GM19438 (cell line): ENCODE results near the gene PTBP2.
"Not testable (repeated sequence)": the region's sequence is repeated elsewhere in the genome, so short reads cannot be mapped to it uniquely, and the experiment has no call there.

Experiments
- ATAC-seq: cut with Tn5 transposase; IDR thresholded peaks from one replicate; pipeline ENCODE4 v1.9.1; 2021; ENCODE audit warnings: low read depth; ENCODE audit not compliant: unreplicated experiment

PTBP2 gene

DNA sequence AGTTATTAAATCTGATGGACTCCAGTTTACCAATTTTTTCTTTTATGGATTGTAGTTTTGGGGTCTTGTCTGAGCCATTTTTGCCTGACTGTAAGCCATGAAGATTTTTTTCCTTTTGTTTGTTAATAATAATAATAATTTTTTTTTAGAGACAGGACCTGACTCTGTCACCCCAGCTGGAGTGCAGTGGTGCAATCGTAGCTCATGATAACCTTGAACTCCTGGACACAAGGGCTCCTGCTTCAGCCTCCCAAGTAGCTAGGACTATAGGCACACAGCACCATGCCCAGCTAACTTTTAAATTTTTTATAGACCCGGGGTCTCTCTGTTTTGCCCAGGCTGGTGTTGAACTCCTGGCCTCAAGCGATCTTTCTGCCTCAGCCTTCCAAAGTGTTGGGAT lies 6.3 kb downstream of the PTBP2 start:
- no peak for ATAC-seq

DNA sequence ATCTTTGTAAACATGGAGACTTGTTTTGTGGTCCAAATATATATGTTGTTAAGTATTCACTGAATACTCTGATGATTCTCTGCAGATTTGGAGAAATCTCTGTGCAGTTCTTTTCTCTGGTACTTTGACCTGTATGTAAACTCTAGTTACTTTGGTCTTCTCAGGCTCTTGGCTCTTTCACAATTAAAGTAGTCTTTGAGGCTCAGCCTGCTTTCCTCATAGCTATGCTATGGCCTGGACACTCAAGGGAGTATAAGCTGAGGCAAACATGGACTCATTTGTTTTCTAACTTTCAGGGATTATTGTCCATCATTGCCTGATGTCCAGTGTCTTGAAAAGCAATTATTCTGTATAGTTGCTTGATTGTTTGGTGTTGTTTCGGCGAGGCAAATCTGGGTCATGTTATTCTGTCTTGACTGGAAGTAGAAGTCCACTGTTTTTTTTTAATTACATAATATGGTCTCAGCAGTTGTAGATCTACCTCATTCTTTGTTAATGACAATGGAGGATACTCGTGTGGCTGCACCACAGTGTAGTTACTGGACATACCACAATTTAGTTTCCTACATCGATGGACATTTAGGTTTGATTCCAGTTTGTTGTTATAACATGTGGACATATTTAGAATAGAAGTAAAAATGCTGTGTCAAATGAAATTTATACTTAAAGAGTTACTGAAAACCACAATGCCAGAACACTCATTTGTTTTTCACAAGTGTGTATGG lies 9.2 kb downstream of the PTBP2 start:
- no peak for ATAC-seq

DNA sequence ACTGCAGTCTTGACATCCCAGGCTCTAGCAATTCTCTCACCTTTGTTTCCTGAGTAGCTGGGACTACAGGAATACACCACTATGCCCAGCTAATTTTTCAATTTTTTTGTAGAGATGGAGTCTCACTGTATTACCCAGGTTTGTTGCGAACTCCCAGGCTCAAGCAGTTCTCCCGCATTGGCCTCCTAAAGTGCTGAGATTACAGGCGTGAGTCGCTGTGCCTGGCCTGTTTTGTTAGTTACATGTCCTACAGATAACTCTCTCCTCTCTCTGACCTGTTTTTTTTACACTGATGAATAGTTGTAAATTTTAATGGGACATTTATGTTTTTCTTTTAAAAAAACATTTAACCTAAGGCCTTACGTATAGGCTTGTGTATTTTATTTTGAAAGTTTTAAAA lies 19.8 kb downstream of the PTBP2 start:
- no peak for ATAC-seq

DNA sequence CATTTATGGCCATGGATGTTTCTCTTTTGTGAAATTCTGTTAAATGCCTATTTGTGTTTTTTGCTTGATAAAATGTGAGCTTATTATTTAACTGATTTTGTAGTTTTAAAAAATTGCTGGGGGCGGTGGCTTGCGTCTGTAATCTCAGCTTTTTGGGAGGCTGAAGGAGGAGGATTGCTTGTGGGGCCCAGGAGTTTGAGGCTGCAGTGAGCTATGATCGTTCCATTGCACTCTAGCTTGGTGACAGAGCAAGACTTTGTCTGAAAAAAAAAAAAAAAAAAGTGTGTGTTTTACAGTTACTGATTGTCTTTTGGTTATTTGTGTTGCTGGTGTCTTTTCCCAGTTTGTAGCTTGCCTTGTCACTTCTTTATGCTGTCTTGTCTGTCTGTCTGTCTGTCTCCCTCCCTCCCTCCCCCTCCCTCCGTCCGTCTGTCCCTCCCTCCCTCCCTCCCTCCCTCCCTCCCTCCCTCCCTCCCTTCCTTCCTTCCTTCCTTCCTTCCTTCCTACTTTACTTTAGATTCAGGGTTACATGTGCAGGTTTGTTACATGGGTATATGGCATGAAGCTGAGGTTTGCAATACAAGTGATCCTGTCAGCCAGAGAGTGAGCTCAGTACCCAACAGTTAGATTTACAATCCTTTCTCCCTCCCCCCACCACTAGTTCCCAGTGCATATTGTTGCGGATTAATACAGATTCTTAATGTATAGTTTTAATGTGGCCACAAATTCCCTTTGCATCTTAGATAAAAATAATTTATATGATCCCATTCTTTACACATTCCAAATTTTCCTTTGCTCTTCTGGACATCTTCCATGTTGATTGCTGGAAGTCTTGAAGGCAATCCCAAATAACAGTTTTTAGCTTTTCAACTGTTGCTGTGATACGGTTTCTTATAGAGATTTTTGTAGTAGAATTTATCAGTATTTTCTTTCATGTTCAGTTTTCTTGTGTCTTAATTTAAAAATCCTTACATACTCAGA lies 25.1 kb downstream of the PTBP2 start:
- no peak for ATAC-seq

DNA sequence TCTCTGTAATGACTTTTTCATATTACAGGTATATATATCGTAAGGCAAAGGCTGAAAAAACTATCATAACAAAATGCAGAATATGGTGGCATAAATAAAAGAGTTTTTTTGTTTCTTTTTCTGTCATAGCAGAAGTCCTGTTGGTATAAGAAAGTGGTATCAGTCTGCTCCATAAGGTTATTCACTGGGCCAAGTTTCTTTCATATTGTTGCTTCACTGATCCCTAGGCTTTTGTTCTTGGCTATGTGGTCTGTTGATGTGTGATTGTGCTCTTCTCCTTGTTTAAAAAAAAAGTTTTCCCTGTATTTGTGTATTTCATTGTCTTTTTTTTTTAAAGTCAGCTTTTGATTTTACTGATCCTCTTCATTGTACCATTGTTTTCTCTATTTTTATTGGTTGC lies 26.0 kb downstream of the PTBP2 start:
- ATAC-seq, result no peak

DNA sequence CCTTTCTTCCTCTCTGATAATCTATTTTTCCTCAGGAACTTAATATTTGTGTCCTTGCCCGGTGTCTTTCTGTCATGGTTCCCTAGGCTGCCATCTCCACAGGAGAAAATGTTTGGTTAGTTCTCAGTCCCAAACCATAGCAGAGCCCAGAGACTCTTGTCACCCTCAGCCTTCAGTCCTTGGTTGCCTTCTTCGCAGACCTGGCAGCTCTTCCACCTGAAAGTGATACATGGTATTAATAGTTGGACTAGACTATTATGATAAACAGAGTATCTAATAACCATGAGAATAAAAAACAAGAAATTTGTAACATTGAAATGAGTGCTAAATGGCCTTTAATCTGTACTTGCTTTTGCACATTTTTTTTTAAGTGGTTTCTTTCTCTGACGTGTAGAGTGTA lies 26.5 kb downstream of the PTBP2 start:
- no peak for ATAC-seq

DNA sequence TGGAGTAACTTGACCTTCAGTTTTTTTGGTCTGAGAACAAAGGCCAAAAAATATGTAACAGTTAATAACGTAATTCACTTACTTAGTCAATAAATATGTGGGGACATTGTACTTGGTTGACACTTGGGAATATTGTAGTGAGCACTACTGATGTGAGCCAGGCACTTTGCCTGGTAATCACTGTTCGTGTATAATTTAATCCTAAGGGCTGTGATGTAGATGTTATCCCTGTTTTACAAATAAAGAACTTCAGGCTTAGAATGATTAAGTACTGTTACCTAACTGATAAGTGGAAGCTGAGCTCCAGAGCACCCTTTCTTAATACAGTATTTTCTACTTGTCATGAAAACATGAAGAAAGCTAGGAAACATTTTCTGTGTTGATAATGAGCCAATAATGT lies 28.0 kb downstream of the PTBP2 start:
- no peak for ATAC-seq

DNA sequence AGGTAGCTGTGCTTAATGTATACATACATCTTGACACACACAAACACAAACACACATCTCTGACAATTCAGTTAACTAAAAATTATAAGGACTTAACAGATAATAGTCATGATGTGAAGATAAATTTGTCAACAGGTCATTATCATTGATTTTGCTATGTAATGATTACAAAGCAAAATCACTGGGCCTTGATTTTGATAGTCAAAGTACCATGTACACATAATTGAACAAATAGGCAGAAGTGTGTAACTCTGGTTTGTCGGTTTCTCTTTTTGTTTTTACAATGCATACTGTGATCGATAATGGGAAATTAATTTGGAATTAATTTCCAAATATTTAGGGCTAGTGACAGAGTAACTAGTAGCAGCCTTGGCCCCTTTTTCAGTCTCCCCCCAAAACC lies 30.8 kb downstream of the PTBP2 start:
- no peak for ATAC-seq

DNA sequence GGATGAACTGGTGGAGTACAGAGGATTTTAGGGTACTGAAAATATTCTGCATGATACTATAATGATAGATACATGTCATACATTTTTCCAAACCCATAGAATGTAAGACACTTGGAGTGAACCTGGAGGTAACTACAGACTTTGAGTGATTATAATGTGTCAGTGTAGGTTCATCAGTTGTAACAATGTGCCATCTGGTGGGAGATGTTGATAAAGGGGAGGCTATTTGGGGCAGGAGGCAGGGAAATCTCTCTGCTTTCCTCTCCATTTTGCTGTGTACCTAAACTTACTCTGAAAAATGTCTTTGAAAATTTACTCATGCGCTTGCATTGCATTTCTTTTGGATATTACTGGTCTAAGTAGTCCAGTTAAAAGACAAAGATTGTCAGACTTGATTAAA lies 35.2 kb downstream of the PTBP2 start:
- no peak for ATAC-seq

DNA sequence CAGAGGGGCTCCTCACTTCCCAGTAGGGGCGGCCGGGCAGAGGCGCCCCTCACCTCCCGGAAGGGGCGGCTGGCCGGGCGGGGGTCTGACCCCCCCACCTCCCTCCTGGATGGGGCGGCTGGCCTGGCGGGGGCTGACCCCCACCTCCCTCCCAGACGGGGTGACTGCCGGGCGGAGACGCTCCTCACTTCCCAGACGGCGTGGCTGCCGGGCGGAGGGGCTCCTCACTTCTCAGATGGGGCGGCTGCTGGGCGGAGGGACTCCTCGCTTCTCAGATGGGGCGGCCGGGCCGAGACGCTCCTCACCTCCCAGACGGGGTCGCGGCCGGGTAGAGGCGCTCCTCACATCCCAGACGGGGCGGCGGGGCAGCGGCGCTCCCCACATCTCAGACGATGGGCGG lies 41.0 kb downstream of the PTBP2 start:
- ATAC-seq, result not testable (repeated sequence)

DNA sequence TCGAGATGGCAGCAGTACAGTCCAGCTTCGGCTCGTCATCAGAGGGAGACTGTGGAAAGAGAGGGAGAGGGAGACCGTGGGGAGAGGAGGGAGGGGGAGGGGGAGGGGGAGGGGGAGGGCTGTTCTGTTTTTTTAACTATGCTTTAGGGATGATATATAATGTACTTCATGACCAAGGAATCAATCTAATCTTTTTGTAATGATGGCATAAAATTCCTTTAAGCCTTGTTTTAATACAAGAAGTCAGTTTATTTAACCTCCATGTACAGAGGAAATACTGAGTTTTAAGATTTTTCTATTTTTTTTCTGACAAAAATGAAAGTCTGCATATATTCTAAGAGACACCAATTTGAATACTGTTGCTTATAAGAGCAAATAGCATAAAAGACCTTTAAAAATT lies 41.9 kb downstream of the PTBP2 start:
- no peak for ATAC-seq

DNA sequence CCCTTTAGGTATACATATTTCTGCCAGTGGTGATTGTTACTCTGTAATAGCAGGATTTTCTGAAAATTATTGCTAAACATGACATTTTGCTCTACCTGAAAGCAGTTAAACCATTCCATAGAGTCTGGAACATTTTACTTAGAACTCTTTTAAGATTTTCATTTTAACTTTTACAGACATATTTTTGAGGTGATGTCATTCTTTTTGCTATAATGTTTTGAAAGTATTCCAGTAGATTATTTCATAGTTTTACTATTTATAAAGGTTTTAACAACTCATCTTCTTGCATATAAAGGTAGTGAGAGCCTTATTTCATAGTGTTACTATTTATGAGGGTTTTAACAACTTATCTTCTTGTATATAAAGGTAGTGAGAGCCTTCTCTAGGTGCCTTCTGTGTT lies 42.9 kb downstream of the PTBP2 start:
- no peak for ATAC-seq

DNA sequence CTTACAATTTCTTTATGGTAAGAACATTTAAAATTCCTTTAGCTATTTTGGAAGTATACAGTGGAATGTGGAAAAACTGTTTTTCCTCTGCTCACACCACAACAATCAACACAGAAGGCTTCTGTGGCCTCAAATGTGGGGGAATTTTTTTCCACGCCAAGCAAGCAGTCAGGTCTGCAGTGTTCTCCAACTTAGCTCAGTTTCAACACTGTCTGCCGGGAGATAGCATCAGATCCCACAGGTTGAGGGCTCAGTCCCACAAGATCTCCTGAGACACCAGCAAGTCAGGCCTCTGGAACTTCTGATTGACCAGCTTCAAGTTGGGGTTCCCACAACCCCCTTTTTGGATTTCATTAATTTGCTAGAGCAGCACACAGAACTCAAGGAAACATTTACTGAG lies 50.3 kb downstream of the PTBP2 start:
- ATAC-seq, result no peak

DNA sequence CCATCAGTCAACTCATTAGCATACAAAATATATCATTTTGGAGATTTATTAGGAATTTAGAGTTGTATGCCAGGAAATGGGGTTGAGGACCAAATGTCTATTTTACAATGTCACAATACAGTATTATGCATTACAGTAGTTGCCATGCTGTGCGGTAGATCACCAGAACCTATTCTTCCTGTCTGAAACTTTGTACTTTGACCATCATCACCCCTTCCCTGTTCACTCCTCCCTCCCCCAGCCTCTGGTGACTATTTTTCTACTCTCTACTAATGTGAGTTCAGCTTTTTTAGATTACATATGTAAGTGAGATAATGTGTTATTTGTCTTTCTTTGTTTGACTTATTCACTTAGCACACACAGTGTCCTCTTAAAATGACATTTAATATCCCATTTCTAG lies 50.8 kb downstream of the PTBP2 start:
- no peak for ATAC-seq

DNA sequence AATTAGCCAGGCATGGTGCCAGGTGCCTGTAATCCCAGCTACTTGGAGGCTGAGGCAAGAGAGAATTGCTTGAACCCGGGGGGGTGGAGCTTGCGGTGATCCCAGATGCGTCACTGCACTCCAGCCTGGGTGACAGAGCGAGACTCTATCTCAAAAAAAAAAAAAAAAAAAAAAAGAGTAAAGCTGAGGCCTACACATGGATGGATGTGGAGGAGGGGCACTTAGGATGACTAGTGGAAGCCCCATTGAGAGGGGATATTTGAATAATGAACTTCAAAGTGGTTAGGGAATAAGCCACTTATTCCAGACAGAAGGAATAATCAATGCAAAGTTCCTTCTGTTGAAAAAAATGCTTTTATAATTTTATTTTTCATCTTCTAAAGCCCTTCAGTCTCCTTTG lies 51.4 kb downstream of the PTBP2 start:
- ATAC-seq, result no peak

DNA sequence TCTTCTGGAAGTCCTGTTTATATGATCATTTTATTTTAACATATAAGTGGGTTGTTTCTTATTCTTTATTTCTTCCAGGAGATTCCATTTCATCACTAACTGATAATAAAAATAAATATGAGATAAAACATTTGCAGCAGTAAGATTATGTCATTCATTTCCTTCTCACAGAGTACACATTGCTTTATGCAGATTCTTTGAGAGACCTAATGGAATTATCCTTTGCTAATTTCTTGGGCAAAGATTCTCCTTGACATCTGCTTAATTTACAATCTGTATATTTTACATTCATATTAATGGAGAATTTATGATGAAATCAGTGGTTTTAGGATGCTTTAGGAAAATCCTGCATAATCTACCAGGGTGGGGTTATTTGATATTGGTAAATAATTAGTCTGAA lies 60.6 kb downstream of the PTBP2 start:
- ATAC-seq, result no peak

DNA sequence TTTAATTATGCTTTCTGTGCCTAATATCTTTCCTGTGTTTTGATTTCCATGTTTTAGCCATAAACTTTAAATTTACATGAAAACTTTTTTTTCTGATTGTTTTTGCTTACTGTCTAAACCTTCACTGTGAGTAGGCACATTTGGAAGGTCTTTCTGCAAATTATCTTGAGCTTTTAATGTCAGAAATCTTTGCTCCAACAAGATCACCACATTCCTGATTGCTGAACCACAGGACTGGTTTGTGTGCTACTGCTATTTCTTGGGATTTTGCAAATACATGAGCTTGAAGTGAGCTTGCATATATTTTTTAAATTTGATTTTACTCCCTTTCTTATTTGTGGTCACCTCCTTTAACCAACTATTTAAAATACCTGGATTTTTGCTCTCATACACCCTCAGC lies 61.3 kb downstream of the PTBP2 start:
- ATAC-seq, result no peak

DNA sequence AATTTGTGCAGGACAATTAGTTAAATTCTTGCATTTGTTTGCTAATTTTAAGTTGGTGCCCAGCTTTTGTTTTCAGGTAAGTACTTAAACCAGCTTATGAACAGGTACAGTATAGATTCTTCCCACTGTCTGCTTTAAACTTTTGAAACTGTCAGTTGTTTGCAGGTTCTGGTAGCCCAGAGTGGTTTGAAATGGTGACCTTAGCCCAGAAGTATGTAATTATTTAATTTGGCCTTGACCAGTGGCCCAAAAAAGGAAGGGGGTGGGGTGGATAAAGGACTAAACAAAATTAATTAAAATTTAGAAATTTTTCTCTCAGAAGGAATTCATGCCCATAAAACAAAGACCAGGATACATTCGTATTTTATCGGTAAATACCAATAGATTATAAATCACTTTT lies 69.0 kb downstream of the PTBP2 start:
- ATAC-seq, result no peak

DNA sequence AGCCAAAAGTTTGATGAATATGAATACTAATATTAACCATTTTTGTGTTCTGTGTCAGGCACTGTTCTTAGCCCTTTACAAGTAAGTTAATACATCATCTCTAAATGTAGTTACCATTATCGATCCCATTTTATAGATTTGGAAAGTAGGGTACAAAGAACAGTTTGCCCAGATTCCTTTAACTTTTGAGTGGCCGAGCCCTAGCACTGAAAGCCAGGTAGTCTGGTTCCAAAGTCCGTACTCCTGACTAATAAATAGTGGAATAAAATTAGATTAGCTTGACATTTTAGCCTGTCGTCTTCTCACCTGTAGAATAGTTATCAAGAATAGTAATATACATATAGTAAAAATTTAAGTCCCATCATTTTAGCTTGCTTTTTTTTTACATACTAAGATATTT lies 70.6 kb downstream of the PTBP2 start:
- ATAC-seq, result no peak

DNA sequence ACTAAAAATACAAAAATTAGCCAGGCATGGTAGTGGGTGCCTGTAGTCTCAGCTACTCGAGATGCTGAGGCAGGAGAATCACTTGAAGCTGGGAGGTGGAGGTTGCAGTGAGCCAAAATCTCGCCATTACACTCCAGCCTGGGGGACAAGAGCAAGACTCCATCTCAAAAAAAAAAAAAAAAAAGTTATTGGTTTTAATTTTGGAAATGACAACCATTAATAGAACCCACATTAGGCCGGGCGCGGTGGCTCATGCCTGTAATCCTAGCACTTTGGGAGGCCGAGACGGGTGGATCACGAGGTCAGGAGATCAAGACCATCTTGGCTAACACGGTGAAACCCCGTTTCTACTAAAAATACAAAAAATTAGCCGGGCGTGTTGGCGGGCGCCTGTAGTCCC lies 80.1 kb downstream of the PTBP2 start:
- ATAC-seq, result not testable (repeated sequence)

DNA sequence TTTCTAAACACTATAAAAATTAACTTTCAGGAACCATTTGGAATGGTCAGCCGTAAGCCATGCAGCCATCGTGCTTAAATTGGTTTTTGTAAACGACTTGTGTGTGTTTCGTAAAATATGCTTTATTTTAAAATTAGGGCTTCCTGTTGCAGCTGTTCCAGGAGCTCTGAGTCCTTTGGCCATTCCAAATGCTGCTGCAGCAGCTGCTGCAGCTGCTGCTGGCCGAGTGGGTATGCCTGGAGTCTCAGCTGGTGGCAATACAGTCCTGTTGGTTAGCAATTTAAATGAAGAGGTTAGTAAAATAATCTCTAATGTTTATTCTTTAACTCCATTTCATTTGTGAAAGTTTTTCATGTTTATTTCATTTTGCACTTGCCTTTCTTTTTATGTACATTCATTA lies 83.1 kb downstream of the PTBP2 start:
- ATAC-seq, result no peak

DNA sequence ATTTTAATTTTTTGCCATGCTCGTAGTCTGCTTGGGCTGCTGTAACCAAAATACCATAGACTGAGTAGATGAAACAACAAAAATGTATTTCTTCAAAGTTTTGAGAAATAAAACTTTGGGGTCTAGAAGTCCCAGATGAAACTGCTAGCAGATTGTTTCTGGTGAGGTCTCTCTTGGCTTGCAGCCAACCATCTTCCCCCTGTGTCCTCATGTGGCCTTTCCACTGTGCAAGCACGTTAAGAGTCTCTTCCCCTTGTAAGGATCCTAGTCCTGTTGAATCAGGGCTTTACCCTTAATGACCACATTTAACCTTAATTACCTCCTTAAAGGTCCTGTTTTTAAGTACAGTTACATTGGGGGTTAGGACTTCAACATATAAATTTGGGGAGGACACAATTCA lies 86.6 kb downstream of the PTBP2 start:
- ATAC-seq, result no peak
